RWPE1 (cell line): ENCODE data around the gene ZNF410.
"Not testable (repeated sequence)": the region's sequence is repeated elsewhere in the genome, so short reads cannot be mapped to it uniquely, and the experiment has no call there.

Experiments
- CTCF ChIA-PET: fragments of 350-600 bp; sonication (Branson Sonifier 250); formaldehyde crosslinking; extraction: SDS; loops from one replicate; lab custom pipeline; 2021; lab: Yijun Ruan, JAX
- POLR2A ChIA-PET: fragments of 400-600 bp; formaldehyde crosslinking; extraction: SDS; loops from one replicate; lab custom pipeline; 2020; ENCODE audit warnings: antibody characterized with exemption; ENCODE audit not compliant: low non-redundant PET; lab: Yijun Ruan, JAX
- DNase-seq: peaks from one replicate; pipeline ENCODE4 v3.0.0; 2012; ENCODE audit warnings: low spot score
- H3K27ac ChIP-seq: fragments of 450-650 bp; 2 replicates; pipeline ENCODE4 v1.5.1; 2017
- TF ChIP-seq, protein P1 (sequence below): fragments of 450-650 bp; conservative IDR thresholded peaks from 2 replicates; pipeline ENCODE4 v1.5.1; 2017; ENCODE audit warnings: low read depth, mild to moderate bottlenecking

The ZNF410 gene

DNA sequence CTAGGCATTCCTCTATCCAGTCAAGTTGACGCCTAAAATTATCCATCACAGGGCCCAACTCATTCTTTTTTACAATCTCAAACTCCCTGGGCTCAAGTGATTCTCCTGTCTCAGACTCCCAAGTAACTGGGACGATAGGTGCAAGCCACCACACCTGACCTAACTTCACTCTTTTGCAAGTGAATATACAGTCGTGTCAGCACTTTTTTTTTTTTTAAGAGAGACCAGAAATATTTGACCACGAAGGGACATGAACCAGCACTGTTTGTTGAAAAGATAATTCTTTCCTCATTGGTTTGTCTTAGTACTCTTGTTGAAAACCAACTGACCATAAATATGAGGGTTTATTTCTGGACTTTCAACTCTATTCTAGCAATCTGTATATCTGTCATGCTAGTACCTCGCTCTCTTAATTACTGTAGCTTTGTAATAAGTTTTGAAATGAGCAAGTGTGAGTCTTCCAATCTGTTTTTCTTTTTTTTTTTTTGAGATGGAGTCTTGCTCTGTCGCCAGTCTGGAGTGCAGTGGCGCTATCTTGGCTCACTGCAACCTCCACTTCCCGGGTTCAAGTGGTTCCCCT lies 21.0 kb upstream of the ZNF410 start:
- POLR2A ChIA-PET, result interaction anchor here (0.6 kb wide), 1 partner anchor 125 kb away, joined by 4 read pairs; no protein-coding TSS in a partner anchor
- TF ChIP-seq, protein P1, sequence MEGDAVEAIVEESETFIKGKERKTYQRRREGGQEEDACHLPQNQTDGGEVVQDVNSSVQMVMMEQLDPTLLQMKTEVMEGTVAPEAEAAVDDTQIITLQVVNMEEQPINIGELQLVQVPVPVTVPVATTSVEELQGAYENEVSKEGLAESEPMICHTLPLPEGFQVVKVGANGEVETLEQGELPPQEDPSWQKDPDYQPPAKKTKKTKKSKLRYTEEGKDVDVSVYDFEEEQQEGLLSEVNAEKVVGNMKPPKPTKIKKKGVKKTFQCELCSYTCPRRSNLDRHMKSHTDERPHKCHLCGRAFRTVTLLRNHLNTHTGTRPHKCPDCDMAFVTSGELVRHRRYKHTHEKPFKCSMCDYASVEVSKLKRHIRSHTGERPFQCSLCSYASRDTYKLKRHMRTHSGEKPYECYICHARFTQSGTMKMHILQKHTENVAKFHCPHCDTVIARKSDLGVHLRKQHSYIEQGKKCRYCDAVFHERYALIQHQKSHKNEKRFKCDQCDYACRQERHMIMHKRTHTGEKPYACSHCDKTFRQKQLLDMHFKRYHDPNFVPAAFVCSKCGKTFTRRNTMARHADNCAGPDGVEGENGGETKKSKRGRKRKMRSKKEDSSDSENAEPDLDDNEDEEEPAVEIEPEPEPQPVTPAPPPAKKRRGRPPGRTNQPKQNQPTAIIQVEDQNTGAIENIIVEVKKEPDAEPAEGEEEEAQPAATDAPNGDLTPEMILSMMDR, result no peak
- H3K27ac ChIP-seq, result no peak overlapping the region
- no peak for DNase-seq
- CTCF ChIA-PET, result no interaction called here

DNA sequence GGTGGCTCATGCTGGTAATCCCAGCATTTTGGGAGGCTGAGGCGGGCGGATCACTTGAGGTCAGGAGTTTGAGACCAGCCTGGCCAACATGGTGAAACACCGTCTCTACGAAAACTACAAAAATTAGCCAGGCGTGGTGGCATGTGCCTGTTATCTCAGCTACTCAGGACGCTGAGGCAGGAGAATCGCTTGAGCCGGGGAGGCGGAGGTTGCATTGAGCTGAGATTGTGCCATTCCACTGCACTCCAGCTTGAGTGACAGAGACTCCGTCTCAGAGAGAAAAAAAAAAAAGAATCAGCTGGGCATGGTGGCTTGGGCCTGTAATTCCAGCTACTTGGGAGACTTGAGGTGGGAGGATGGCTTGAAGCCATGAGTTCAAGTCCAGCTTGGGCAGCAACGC lies 16.9 kb upstream of the ZNF410 start:
- H3K27ac ChIP-seq, DNase-seq, POLR2A ChIA-PET: not testable (repeated sequence)
- CTCF ChIA-PET, result interaction anchor here (2.9 kb wide), 1 partner anchor 141 kb away, joined by 9 read pairs; no protein-coding TSS in a partner anchor

DNA sequence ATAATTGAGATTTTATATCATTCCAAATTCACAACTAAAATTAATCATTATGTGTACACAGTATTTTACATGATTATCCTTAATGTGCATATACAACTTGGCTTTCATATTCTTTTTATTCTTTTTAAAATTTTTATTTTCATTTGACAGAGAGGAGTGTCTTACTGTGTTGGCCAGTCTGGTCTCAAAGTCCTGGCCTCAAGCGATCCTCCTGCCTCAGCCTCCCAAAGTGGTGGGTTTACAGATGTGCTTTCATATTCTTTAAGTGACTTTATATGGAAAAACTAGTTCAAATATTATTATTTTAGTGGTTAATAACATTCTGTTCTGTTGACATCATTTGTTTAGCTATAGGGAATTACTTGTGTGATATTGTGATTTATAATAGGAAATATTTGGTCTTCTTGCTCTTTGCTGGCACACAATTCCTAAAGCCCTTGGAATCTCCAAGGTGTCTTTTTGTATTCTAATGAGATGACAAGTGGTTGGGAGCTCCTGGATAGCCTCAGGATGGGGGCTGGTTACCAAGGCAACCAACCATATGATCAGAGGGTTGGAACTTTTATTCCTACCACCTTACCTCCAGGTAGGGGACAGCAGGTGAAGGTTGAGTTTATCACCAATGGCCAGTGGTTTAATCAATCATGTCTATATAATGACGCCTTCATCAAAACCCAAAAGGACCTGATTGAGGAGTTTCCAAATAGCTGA lies 16.0 kb upstream of the ZNF410 start:
- ChIA-PET POLR2A (no interaction called here), CTCF (interaction anchor here (2.9 kb wide), 1 partner anchor 142 kb away, joined by 9 read pairs; no protein-coding TSS in a partner anchor)
- no peak for DNase-seq
- TF ChIP-seq, protein P1, result no peak
- H3K27ac ChIP-seq, result no peak overlapping the region

DNA sequence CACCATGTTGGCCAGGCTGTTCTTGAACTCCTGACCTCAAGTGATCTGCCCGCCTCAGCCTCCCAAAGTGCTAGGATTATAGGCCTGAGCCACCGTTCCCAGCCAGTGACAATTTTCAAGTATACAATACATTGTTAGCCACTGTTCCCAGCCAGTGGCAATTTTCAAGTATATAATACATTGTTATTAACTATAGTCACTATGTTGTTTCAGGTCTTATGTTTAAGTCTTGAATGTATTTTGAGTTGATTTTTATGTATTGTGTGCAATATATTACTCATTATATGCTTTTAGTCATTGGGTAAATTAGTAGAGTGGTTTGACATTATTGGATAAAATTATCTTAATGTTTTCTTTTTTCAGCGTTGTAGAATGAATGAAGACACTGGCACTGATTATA lies 13.0 kb upstream of the ZNF410 start:
- TF ChIP-seq, protein P1, result no peak
- ChIA-PET POLR2A (no interaction called here), CTCF (no interaction called here)
- no peak for DNase-seq
- H3K27ac ChIP-seq, result no peak overlapping the region

DNA sequence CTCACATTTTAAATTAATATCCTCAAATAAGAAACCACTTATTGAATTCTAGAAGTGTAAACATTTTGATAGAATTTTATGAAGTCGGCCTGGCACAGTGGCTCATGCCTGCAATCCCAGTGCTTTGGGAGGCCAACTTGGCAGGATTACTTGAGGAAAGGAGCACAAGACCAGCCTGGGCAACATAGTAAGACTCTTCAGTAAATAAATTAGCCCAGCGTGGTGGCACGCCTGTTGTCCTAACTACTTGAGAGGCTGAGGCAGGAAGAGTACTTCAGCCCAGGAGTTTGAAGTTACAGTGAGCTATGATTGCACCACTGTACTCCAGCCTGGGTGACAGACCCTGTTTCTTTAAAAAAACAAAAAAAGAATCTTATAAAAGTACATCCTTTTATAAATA lies 8.9 kb upstream of the ZNF410 start:
- TF ChIP-seq, protein P1, result no peak
- POLR2A ChIA-PET, result no interaction called here
- H3K27ac ChIP-seq, result no peak overlapping the region
- CTCF ChIA-PET, result no interaction called here
- no peak for DNase-seq

DNA sequence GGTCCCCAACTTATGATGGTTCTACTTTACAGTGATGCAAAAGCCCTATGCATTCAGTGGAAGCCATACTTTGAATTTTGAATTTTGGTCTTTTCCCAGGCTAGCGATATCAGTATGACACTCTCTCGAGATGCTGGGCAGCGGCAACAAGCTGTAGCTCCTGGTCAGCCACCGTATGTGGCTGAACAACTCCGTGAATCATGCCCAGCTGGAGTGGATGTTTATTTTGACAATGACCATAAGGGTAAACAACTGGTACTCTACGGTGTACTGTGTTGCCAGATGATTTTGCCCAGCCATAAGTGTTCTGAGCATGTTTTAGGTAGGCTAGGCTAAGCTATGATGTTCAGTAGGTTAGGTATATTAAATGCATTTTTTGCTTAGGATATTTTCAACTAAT lies 8.2 kb upstream of the ZNF410 start:
- no peak overlapping the region for H3K27ac ChIP-seq
- ChIA-PET CTCF (no interaction called here), POLR2A (no interaction called here)
- TF ChIP-seq, protein P1, result no peak
- no peak for DNase-seq

DNA sequence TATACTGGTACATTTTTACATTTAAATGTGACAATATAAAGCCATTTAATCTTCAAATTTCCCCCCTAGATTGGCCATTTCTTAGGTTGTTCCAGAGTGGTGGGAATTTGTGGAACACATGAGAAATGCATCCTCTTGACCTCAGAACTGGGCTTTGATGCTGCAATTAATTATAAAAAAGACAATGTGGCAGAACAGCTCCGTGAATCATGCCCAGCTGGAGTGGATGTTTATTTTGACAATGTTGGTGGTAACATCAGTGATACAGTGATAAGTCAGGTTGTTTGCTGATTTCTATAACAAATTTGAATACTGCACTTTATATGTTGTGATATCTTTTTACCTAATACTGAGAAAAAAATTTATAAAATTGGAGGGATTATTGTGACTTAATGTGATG lies 7.6 kb upstream of the ZNF410 start:
- ChIA-PET CTCF (interaction anchor here (0.7 kb wide), 1 partner anchor 577 kb away, joined by 3 read pairs; no protein-coding TSS in a partner anchor), POLR2A (no interaction called here)

More for the DNA sequence above, 7.6 kb upstream of the ZNF410 start:
- TF ChIP-seq, protein P1, result no peak
- no peak for DNase-seq
- no peak overlapping the region for H3K27ac ChIP-seq
